CD4-positive, alpha-beta T cell treated with Interleukin-2 at 100 ng/mL for 4 hours (primary cell): ENCODE results near the gene PTPN7.
"Not testable (repeated sequence)": the region's sequence is repeated elsewhere in the genome, so short reads cannot be mapped to it uniquely, and the experiment has no call there.

Experiments used
- DNase-seq: peaks from one replicate; pipeline ENCODE4 v3.0.0-alpha.2; 2020; ENCODE audit warnings: low spot score

The PTPN7 gene

GRCh38 chr1:202130816-202131522 lies 29.4 kb downstream of the PTPN7 start:
- DNase-seq: no peak

GRCh38 chr1:202130297-202130721 lies 30.1 kb downstream of the PTPN7 start:
- no peak for DNase-seq

- no peak for DNase-seq
Observed at GRCh38 chr1:202129453-202130296, 30.7 kb downstream of the PTPN7 start.

GRCh38 chr1:202127836-202128622 lies 32.4 kb downstream of the PTPN7 start:
- no peak for DNase-seq

- DNase-seq: no peak
Observed at GRCh38 chr1:202127061-202127460, 33.3 kb downstream of the PTPN7 start.

- DNase-seq: no peak
Observed at GRCh38 chr1:202126426-202126825, 34.0 kb downstream of the PTPN7 start.

- DNase-seq: no peak
Observed at GRCh38 chr1:202125611-202126010, 34.8 kb downstream of the PTPN7 start.

- DNase-seq: no peak
Observed at GRCh38 chr1:202124142-202124541, 36.3 kb downstream of the PTPN7 start.

GRCh38 chr1:202123336-202123813 lies 37.0 kb downstream of the PTPN7 start:
- no peak for DNase-seq

GRCh38 chr1:202122639-202123335 lies 37.6 kb downstream of the PTPN7 start, which contains the start of gene GPR37L1:
TSS of gene GPR37L1 (plus strand) at chr1:202122917. CDS start at chr1:202122964, 47 bp downstream.
- DNase-seq: no peak

GRCh38 chr1:202121006-202121405 lies 39.4 kb downstream of the PTPN7 start:
- DNase-seq: no peak

GRCh38 chr1:202117898-202118371 lies 42.5 kb downstream of the PTPN7 start:
- DNase-seq: no peak

- DNase-seq: no peak
Observed at GRCh38 chr1:202116287-202116686, 44.1 kb downstream of the PTPN7 start.

GRCh38 chr1:202113690-202114300 lies 46.6 kb downstream of the PTPN7 start:
- no peak for DNase-seq

- no peak for DNase-seq
Observed at GRCh38 chr1:202112859-202113689, 47.3 kb downstream of the PTPN7 start.

- not testable (repeated sequence) for DNase-seq
Observed at GRCh38 chr1:202111589-202111988, 48.8 kb downstream of the PTPN7 start.

- DNase-seq: no peak
Observed at GRCh38 chr1:202110977-202111376, 49.4 kb downstream of the PTPN7 start.

GRCh38 chr1:202107801-202108731 lies 52.3 kb downstream of the PTPN7 start:
- no peak for DNase-seq

GRCh38 chr1:202107321-202107761 lies 53.1 kb downstream of the PTPN7 start:
- no peak for DNase-seq
